Heart left ventricle (tissue), 13 donors: ENCODE data around the gene TNS4.

Experiments
- POLR2A ChIP-seq, 2 donors: fragments of 450-650 bp; IDR thresholded peaks; one replicate each; pipeline ENCODE4 v1.6.1; 2017; ENCODE audit warnings: antibody characterized with exemption in 2 of 2, mild to moderate bottlenecking in 2 of 2, moderate library complexity in 2 of 2
- TF ChIP-seq, protein P1 (sequence below), 12 donors: fragments of 200-600 bp; sonication (generic) in 4 of 12; IDR thresholded peaks; one replicate each; pipeline versions ENCODE4 v1.5.0 to v1.8.0; 2018 to 2022; ENCODE audit warnings: antibody characterized with exemption in 12 of 12, mild to moderate bottlenecking in 5 of 12
- donor health status: ischemic (EF 13 %, LVEDD 7.1; RV severe dilation, severe dysfunction).
- donor health status: DM: no; HTN: yes; CAD: no.
- donor health status: DM: no; HTN: no; CAD: no.
- donor health status: ischemic (EF 25% LVEDD 6.9; RV normal size, moderate dysfunction).
- donor health status: ischemic (EF 25% LVEDD 5.7; RV mildly dilated, moderate dysfunction).
- donor health status: ischemic (EF 35%, LVEDD 5.7; RV mildly dilated, moderate dysfunction).
- donor health status: nonischemic (EF 11% LVEDD 7.7; RV severe dilation, severe dysfunction).
- donor health status: DM: yes; HTN: yes; CAD: no.
- donor health status: PGD.
- donor health status: ischemic (EF 29% LVEDD 5.4; RV normal size, mild dysfunction).
- donor health status: nonischemic (EF 23%, LVEDD 6.1; RV moderate dilation, normal function).

DNA sequence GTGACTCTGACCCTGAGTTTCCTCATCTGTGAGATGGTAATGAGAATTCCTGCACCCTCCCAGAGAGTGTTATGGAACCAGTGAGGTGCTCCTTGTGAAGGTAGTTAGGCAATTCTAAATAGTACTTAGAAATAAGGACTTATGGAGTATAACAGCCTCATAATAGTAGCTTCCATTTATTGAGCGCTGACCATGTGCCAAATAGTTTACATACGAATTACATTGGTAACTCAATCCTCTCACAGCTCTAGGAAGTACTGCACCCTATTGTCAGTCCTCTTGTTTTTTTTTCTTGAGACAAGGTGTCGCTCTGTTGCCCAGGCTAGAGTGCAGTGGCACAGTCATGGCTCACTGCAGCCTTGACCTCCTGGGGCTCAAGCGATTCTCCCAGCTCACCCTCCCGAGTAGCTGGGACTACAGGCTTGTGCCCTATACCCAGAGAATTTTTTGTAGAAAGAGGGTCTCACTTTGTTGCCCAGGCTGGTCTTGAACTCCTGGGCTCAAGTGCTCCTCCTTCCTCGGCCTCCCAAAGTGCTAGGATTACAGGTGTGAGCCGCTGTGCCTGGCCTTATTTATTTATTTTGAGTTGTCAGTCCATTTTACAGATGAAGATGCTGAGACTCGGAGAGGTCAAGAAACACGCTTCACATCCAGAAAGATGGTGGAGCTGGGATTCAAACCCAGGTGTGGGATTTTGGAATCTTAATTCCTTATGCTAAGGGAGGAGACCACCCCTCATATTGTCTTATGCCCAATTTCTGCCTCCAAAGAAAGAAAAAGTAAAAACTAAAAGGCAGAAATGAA is 2.9 kb downstream of the TNS4 start:
- no peak for TF ChIP-seq POLR2A (IDR thresholded peaks at IDR 0.05)
- TF ChIP-seq, protein P1, sequence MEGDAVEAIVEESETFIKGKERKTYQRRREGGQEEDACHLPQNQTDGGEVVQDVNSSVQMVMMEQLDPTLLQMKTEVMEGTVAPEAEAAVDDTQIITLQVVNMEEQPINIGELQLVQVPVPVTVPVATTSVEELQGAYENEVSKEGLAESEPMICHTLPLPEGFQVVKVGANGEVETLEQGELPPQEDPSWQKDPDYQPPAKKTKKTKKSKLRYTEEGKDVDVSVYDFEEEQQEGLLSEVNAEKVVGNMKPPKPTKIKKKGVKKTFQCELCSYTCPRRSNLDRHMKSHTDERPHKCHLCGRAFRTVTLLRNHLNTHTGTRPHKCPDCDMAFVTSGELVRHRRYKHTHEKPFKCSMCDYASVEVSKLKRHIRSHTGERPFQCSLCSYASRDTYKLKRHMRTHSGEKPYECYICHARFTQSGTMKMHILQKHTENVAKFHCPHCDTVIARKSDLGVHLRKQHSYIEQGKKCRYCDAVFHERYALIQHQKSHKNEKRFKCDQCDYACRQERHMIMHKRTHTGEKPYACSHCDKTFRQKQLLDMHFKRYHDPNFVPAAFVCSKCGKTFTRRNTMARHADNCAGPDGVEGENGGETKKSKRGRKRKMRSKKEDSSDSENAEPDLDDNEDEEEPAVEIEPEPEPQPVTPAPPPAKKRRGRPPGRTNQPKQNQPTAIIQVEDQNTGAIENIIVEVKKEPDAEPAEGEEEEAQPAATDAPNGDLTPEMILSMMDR (IDR thresholded peaks at IDR 0.05) = no peak
